HL-60/S4 (cell line): Measurements from ENCODE around the gene FOXP3.

Experiments used
- in situ Hi-C: fragments of 300-500 bp; cut with MboI; formaldehyde crosslinking; loops from 2 replicates; pipeline ENCODE4 v1.14.3; 2022; ENCODE audit warnings: low sequenced_read_pairs

Gene FOXP3

DNA sequence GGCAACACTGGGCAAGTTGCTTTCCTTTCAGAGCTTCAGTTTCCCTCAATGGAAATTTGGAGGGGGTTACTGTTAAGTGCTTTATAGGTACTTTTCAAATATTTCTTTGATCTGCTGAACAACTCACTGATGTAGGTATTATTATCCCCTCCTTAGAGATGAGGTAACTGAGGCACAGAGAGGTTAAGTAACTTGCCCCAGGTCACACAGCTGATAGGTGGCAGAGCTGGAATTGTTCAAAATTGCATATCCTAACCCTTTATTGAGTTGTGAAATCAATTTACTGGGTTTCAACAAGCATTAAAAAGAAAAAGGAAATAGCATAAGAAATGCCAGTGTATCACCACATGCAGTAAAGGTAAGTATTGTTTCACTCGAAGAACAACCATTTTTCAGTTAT, 11.7 kb upstream of the FOXP3 start:
- in situ Hi-C loops = no loop called here

DNA sequence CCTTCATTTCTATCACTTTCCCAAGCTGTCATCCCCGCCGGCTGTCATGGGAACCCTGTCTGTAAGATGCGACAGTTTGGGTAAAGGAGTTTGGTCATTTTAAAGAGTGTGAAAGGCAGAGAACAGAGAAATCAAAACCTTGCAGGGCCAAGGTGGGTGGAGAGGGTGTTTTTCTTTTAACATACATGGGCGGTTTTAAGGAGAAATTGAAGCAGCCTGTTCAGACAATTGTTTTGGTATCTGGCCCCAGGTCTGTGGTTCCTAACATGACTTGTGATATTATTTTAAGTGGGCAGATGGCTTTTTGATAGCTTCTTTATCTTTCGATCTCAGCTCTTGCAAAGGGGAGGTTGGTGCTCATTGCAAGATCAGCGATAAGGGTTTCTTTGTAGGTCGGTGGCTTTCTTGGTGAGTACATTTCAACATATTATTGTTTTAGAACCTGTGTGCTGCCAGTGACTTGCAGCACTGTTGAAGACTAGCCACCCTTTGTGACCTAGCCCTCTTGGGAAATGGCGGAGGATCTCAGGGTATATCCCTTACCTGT, 8.7 kb upstream of the FOXP3 start:
- in situ Hi-C loops = no loop called here

GRCh38 chrX:49272421-49272820, 7.9 kb upstream of the FOXP3 start:
- in situ Hi-C loops = no loop called here

DNA sequence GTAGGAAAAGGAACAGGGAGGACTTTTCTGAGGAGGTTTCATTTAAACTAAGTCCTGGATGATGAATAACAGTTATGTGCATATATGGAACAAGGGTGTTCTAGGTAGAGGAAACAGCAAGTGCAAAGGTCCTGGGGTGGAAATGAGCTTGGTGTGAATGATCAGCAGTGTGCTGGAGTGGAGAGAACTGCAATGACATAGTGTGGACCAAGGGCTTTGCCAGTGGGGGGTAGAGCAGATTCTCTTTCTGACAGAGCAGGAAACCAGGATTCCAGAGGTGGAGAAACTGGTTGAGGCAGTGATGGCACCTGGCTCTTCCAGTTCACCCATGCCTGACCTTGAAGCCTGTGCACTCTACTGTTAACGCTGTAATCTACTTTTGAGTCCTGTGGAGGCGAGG, 6.8 kb upstream of the FOXP3 start:
- in situ Hi-C loops = no loop called here

- in situ Hi-C loops = no loop called here
Measured at GRCh38 chrX:49270249-49270921, 5.9 kb upstream of the FOXP3 start.

DNA sequence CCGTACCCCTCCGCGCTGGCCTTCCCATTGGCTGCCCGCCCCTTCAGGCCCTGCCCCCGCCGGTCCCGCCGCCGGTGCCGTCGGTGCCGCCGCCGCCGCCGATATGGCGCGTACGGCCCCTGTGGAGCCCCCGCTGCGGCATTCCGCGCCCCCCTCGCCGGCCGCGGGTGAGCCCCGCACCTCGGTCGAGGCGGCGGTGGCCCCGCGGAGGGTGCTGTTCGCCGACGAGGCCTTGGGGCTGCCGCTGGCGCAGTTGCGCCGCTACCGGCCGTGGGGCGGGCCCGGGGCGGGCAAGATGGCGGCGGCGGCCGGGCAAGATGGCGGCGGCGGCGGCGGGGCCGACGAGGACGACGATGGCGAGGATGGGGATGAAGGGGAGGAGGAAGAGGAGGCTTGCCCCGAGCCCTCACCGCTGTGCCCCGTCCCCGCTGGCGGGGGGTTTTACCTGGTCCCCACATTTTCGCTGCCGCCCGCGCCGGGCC, 5.3 kb upstream of the FOXP3 start, which contains the start of gene PPP1R3F:
TSS of gene PPP1R3F (plus strand) at position 27 of the 482 bp plus-strand sequence. CDS start at position 104, 77 bp downstream.
- in situ Hi-C loops = no loop called here

GRCh38 chrX:49269010-49269766, 4.7 kb upstream of the FOXP3 start:
- in situ Hi-C loops = no loop called here

DNA sequence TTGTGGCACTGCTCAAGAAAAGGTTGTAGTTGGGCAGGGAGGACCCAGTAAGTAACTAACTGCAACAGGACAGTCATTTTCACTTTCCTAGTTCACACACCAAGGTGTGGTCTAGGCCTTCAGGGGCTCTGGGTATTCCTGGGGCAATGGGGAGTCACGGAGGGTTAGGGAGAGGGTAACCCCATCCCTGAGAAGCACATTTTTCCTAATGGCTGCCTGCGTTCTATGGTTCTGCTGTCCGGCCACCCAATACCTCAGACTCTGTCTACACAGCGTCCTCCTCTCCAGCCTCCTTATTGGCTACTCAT, 4.1 kb upstream of the FOXP3 start:
- in situ Hi-C loops = no loop called here

DNA sequence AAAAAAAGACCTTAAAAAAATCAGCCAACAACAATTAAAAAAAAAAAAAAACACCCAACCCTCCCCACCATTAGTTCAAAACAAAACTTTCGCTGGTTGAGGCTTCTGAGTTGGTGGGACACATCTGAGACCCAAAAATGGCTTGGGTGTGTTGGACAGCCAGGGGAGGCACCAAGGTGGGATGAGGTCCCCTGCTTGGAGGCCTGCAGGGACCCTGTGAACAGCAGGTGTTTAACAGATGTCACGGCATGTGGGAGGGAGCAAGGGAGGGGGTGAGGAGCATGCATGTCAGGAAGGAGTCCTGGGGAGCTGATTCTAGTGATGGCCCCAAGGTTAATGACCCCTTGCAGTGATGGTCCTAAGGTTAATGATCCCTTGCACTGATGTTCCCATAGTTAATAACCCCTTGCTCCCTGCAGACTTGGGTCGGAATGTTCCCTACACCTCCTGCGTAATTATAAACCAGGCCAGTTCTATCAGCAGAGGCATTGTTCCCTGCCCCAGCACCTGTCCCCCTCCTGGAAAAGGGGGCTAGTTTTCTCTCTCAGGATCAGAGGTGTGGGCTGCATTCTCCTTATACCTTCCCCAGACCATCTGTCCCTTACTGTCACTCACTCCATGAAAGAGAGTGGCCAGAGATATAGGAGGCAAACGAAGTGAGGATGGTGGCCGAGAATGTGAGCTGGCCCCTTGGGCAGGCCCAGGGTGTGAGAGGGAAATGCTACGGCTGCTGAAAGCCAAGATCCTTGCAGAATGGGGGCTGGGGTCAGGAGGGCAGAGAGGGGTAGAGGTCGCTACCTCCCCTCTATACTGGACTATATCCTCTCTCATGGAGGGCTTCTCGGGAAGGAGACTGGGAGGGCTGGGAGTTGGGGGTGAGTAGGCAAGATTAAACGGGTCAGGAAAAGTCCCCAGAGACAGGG, 2.3 kb upstream of the FOXP3 start:
- in situ Hi-C loops = no loop called here

- in situ Hi-C loops = no loop called here
Measured at GRCh38 chrX:49263631-49264030, 879 bp downstream of the FOXP3 start.

- in situ Hi-C loops = no loop called here
Measured at GRCh38 chrX:49262603-49263002, 1.9 kb downstream of the FOXP3 start.

DNA sequence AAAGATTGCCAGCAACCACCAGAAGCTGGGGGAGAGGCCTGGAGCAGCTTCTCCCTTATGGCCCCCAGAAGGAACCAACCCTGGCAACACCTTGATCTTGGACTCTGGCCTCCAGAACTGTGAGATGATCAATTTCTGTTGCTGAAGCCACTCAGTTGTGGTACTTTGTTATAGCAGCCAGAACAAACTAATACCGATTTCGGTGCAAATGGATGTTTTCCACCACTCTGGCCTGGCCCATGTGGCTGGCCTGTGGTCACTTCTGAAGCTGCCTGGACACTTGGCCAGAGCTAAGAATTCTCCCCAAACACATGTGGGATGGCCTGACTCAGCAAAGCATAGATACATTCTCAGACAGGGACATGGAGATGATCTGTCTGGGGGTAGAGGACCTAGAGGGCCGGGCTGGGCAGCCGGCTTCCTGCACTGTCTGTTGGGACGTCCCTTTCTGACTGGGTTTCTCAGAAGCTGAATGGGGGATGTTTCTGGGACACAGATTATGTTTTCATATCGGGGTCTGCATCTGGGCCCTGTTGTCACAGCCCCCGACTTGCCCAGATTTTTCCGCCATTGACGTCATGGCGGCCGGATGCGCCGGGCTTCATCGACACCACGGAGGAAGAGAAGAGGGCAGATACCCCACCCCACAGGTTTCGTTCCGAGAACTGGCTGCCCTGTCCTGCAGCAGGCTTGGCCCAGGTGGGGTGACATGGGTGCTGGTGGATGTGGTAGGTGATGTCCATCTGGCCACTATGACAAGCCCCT, 4.1 kb downstream of the FOXP3 start:
- in situ Hi-C loops = no loop called here

DNA sequence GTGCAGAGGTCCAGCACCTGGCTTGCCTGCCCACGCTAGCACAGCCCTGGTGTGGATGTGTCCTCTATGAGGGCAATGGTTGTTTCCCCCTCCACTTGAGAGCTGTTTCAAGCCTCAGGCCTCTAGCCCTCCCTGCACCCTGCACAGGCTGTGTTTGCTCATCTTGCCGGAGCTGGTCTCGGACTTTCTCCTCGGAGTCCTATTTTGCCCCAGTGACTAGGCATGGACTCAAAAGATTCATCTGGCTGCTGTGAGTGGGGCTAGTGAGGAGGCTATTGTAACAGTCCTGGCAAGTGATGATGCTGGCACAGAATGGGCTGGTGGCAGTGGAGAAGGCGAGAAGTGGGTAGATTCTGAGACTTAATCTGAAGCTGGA, 5.8 kb downstream of the FOXP3 start:
- in situ Hi-C loops = no loop called here

DNA sequence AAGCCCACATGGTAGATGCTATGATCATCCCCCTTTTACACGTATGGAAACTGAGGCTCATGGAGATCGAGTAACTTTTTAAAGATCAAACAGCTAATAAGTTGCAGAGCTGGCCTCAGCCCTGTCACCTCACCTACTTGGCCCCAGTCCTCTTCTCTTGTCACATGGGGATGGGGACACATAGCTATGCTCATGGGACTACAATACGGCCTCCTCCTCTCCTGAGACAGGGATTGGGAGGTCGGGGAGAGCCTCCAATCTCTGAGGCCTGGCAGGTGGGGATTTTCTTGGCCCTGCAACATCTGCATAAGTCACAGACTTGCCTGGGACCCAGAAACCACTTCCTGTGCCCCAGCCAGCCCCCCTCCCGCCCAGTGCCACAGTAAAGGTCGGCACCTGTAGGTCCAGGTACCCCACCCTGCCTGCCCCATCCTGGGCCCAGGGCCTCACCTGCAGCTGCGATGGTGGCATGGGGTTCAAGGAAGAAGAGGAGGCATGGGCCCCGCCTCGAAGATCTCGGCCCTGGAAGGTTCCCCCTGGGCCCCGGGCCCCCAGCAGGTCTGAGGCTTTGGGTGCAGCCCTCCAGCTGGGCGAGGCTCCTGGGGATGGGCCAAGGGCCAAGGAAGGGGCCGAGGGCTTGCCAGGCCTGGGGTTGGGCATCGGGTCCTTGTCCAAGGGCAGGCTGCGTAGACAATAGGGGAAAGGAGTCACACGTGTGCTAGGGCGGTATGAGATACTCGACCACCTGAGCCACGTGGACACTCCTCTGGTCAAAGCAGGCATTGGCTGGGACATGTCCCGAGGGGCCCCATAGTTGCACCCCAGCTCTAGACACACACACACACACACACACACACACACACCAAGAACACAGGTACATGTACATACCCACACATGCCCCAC, 6.4 kb downstream of the FOXP3 start:
- in situ Hi-C loops = no loop called here

- in situ Hi-C loops = no loop called here
Measured at GRCh38 chrX:49257074-49257790, 7.3 kb downstream of the FOXP3 start.

- in situ Hi-C loops = no loop called here
Measured at GRCh38 chrX:49256268-49256995, 8.1 kb downstream of the FOXP3 start.

- in situ Hi-C loops = no loop called here
Measured at GRCh38 chrX:49254639-49255038, 9.9 kb downstream of the FOXP3 start.

- in situ Hi-C loops = no loop called here
Measured at GRCh38 chrX:49251325-49251724, 13.2 kb downstream of the FOXP3 start.
